Renal pelvis (tissue), 4 donors: ENCODE data around the gene GUCD1. TPM values are rescaled to one million over a fixed set of nuclear protein-coding genes. Genes with fewer than 3 reads are reported as not detected.

Source experiments
- DNase-seq: peaks from one replicate; pipeline ENCODE4 v3.0.0-alpha.2; 2013
- polyA plus RNA-seq, 3 donors: library from polyadenylated mRNA; unstranded; fragments of 120-200 nt; gene quantifications; one replicate each; pipeline ENCODE4 v1.2.1, GENCODE V29; 2013; ENCODE audit not compliant: insufficient read length in 3 of 3

The GUCD1 gene
- polyA plus RNA-seq, 3 donors: 89.2 to 95.4 (median 91.4) TPM

- DNase-seq: no peak
Observed at GRCh38 chr22:24506802-24507438, 48.0 kb downstream of the GUCD1 start.

- no peak for DNase-seq
Observed at GRCh38 chr22:24504956-24505736, 49.8 kb downstream of the GUCD1 start.

GRCh38 chr22:24504540-24504939 lies 50.4 kb downstream of the GUCD1 start:
- no peak for DNase-seq

DNA sequence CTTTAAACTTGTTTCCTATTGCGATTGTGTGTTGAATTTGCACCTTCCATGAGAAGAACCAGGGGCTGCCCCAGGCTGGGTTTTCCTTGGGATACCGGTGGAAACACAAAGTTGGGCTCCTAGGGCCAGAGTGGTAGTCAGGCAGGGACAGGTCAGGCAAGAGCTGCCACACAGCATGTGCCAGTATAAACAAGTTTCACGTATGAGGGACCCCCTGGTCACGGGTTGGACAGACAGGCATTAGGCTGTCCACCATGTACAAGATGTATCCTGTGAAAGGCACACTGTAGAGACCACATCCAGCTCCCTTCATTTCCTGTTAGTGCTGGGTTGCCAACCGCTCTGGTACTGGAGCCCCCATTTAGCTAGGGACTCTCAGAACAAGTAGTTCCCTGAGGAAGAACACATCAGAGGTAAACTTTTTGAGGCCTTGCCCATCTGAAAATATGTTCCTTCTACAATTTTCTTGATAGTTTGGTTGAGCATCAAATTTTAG lies 51.0 kb downstream of the GUCD1 start:
- DNase-seq: no peak

DNA sequence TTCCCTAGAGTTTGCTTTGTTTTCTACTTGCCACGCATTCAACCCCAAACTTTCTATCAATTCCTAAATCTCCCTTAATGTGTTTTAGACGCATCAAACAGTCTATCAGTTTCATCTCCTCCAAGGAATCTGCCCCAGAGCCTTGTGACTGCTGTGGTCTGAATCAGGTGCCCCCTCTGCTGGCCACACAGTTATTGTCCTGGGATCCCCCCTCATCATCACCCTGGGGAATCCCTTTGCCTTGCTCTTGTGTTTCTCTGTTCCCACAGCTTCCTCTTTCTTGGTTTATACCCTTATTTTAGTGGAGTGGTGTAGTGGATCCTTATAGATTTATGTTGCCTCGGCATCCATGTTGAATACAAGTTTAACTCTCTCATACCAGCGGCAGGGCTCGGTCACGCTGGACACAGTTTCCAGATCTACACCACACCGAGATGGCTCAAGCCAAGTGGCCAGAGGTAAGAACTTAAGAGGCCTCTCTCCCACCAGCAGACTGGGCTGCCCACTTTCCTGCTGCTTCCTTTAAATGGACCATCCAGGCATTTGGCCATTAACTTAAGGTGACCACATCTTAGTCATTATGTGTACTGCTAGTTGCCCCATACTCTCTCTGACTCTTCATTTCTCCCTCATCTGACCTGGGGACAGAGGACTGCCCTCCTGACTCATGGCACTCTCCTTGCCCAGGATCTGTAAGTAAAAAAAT lies 51.6 kb downstream of the GUCD1 start:
- no peak for DNase-seq

GRCh38 chr22:24502541-24502940 lies 52.4 kb downstream of the GUCD1 start:
- no peak for DNase-seq

- no peak for DNase-seq
Observed at GRCh38 chr22:24502034-24502433, 52.9 kb downstream of the GUCD1 start.

- no peak for DNase-seq
Observed at GRCh38 chr22:24501301-24502005, 53.5 kb downstream of the GUCD1 start.

GRCh38 chr22:24500277-24500820 lies 54.6 kb downstream of the GUCD1 start:
- no peak for DNase-seq

- DNase-seq: no peak
Observed at GRCh38 chr22:24499706-24500276, 55.1 kb downstream of the GUCD1 start.

DNA sequence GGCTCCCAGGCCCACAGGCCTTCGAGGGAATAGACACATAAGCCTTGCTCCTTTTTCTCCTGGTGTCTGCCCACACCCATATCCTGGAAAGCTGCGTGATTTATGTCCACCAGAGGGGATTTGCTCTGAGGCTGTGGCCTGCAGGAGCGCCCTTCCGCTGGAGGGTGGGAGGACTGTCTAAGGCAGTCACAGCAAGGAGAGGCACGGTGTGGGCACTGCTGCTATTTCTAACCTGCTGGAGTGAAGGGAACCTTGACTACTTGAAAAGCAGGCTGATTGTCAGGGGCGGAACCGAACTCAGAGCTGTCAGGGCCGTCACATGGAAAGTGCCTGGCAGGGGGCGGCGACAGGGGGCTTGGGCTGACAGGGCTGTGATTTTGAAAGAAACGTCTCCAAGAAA lies 56.1 kb downstream of the GUCD1 start:
- DNase-seq: no peak

DNA sequence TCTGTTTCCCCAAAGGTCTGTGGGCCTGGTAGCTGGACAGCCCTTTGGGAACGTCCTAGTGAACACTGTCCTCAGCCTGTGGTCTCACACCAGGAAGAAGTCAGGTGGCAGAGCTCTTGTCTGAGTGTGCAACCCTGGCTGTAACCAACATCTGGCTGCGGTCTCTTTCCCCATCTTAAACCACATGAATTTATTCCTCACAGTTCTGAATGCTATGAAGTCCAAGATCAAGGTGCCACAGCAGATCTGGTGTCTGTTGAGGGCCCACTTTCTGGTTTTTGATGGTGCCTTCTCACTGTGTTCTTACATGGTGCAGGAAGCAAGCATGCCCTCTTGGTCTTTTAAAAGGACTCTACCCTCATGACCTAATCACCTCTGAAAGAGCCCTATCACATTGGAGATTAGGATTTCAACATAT lies 57.1 kb downstream of the GUCD1 start:
- DNase-seq: no peak

DNA sequence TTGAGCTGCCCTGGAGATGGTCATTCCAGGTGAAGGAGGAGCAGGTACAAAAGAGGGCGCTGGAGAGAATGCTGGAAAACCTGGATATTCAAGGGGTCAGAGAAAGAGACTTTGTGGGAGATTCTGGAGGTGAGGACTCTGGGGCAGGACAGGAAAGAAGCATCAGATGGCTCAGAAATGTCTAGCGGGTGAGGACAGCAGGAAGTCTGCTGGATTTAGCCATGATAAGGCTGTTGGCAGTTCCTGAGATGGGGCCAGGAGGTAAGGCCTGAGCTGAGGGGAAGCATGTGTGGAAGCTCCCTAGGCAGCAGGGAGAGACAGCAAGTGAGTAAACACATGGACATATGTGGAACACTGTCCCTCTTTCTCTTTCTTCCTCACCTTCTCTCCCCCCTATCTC lies 58.3 kb downstream of the GUCD1 start:
- DNase-seq: no peak

DNA sequence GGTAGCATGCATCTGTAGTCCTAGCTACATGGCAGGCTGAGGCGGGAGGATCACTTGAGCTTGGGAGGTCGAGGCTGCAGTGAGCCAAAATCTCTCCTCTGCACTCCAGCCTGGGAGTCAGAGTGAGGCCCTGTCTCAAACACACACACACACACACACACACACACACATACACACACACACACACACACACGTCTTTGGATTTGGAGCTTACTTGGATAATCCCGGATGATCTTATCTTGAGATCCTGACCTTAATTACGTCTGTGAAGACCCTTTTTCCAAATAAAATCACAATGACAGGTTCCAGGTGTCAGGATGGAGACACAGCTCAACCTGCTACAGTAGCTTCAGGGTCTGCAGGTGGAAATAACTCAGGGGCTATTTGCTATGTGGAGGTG lies 58.7 kb downstream of the GUCD1 start:
- DNase-seq: no peak

GRCh38 chr22:24495365-24495675 lies 59.6 kb downstream of the GUCD1 start:
- DNase-seq: no peak

- no peak for DNase-seq
Observed at GRCh38 chr22:24494528-24495364, 60.2 kb downstream of the GUCD1 start, which contains the start of gene UPB1. UPB1 (plus strand) TSS chr22:24495332; CDS start chr22:24495404, 72 bp downstream.

GRCh38 chr22:24494167-24494527 lies 60.8 kb downstream of the GUCD1 start:
- no peak for DNase-seq

GRCh38 chr22:24492391-24492790 lies 62.5 kb downstream of the GUCD1 start:
- no peak for DNase-seq
